ENCODE measurements around the gene RAD51B. TPM values are rescaled to one million over a fixed set of nuclear protein-coding genes. Genes with fewer than 3 reads are reported as not detected.

RAD51B gene
- total RNA-seq, 1 experiment from 2014 or later = 16.7 TPM

DNA sequence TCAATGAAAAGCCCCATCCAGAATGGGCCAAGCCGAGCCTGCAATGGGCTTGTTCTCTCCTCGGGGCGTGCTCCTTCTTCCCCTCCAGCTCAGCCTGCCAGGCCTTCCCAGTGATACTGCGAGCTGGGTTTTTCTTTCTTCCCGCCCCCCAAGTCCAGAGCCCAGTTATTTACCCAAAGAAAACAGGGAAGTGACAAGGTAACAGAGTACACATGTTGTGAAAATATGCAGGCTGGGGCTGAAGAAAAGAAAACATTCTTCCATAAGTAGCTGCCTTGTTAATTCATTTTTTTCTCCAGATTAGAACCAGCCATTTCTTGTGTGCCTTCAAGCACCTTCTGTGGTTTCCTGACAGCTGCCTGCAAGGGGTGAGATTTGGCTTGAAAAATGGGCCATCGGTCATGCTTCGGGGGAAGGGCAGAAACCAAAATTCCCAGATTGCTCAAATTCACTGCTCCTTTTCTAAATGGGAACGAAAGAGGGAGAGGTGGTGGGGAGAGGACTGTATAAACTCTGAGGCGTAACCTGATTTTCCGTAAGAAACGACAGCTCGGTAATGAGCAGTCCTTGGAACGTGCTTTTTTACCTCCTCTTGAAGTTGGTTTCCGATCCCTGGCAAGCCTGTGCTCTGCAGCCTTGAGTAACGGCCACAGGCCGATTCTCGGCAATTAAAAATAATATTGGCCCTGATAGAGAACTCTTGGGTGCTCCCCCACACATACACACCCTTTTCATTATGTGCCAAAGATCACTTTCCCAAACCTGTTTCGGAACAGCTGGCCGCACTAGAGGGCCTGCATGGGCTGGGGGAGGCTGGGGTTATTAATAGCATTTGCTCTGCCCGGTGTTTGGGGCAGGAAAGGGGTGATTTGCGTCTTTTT is 743.9 kb downstream of the RAD51B start:
- no peak overlapping the region for H3K14ac ChIP-seq (ENCODE audit: insufficient read depth, low read length)
- H3K27ac ChIP-seq (ENCODE audit: insufficient read length, low read depth, low read length) = no peak overlapping the region
- H4K91ac ChIP-seq (ENCODE audit: insufficient read length, low read depth, low read length) = no peak overlapping the region
- H3K23ac ChIP-seq (ENCODE audit: insufficient read length, low read depth, low read length) = no peak overlapping the region
- H2BK5ac ChIP-seq (ENCODE audit: insufficient read length, low read length) = no peak overlapping the region
- no peak overlapping the region for H2BK15ac ChIP-seq (ENCODE audit: low read depth, low read length)
- no peak overlapping the region for H3K56ac ChIP-seq (ENCODE audit: insufficient read length, low read depth, low read length)
- H4K20me1 ChIP-seq (ENCODE audit: control insufficient read depth, insufficient read depth, insufficient read length) = no peaks in the 10 kb centered on the region
- no peaks in the 10 kb centered on the region for H3K79me2 ChIP-seq (ENCODE audit: insufficient read depth, low read length)
- no peak for DNase-seq
- no peak overlapping the region for H2BK20ac ChIP-seq (ENCODE audit: low read depth, low read length, poor library complexity, severe bottlenecking)
- no peak overlapping the region for H2AK5ac ChIP-seq (ENCODE audit: insufficient read length, low read length)
- H3K79me1 ChIP-seq (ENCODE audit: insufficient read depth, low read depth, low read length, poor library complexity, severe bottlenecking) = no peaks in the 10 kb centered on the region
- no peaks in the 10 kb centered on the region for H3K23me2 ChIP-seq (ENCODE audit: insufficient read length, low read depth, low read length, poor library complexity, severe bottlenecking)
- Mint-ChIP-seq H3K4me3 (no peak overlapping the region), H3K27me3 (ENCODE audit: low read depth) (no peaks in the 10 kb centered on the region; the same call in none of the 2 replicates), H3K27ac (peak overlapping the region in 1 of 3 experiments; percentile 45; a peak in 1 of 7 replicates), H3K9me3 (peaks cover 0 to 1% of the 10 kb centered on the region in 2 experiments; a peak in 2 of 5 replicates), H3K4me1 (peaks cover 28% of the 10 kb centered on the region in 2 experiments), H3K36me3 (ENCODE audit: insufficient read depth in 1 of 3, low read depth in 3 of 3) (peaks cover 0 to 2% (median 0%) of the 10 kb centered on the region in 3 experiments; a peak in 2 of 7 replicates)
- no peak overlapping the region for H2BK120ac ChIP-seq (ENCODE audit: low read depth, low read length, poor library complexity, severe bottlenecking)
- no peak overlapping the region for H3K4ac ChIP-seq (ENCODE audit: low read depth, low read length)
- H3K4me2 ChIP-seq (ENCODE audit: insufficient read depth, insufficient read length, low read length) = no peak overlapping the region
- H4K8ac ChIP-seq (replicated peaks; ENCODE audit: insufficient read length, low read depth, low read length) = no peak overlapping the region
- no peak overlapping the region for H3K9ac ChIP-seq (ENCODE audit: extremely low read depth, insufficient read length, low read length)
- peaks cover 2% of the 10 kb centered on the region; the same call in 1 of the 2 replicates for H3K4me1 ChIP-seq (ENCODE audit: insufficient read depth, low read length)
- TF ChIP-seq, protein P1, sequence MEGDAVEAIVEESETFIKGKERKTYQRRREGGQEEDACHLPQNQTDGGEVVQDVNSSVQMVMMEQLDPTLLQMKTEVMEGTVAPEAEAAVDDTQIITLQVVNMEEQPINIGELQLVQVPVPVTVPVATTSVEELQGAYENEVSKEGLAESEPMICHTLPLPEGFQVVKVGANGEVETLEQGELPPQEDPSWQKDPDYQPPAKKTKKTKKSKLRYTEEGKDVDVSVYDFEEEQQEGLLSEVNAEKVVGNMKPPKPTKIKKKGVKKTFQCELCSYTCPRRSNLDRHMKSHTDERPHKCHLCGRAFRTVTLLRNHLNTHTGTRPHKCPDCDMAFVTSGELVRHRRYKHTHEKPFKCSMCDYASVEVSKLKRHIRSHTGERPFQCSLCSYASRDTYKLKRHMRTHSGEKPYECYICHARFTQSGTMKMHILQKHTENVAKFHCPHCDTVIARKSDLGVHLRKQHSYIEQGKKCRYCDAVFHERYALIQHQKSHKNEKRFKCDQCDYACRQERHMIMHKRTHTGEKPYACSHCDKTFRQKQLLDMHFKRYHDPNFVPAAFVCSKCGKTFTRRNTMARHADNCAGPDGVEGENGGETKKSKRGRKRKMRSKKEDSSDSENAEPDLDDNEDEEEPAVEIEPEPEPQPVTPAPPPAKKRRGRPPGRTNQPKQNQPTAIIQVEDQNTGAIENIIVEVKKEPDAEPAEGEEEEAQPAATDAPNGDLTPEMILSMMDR (conservative IDR thresholded peaks at IDR 0.05) = no peak
- H3K27me3 ChIP-seq (ENCODE audit: insufficient read depth, low read length) = no peaks in the 10 kb centered on the region
- H3K18ac ChIP-seq (ENCODE audit: insufficient read length, low read depth, low read length) = no peak overlapping the region
- H4K5ac ChIP-seq (ENCODE audit: insufficient read length, low read depth, low read length) = no peak overlapping the region
- H3T11ph ChIP-seq (ENCODE audit: low read length) = no peak overlapping the region
- H3K9me3 ChIP-seq (ENCODE audit: control insufficient read depth, low read depth, low read length) = no peaks in the 10 kb centered on the region
- H2AFZ ChIP-seq (ENCODE audit: low read length) = no peak overlapping the region
- H2BK12ac ChIP-seq (ENCODE audit: insufficient read length, low read depth, low read length) = no peak overlapping the region
- WGBS (ENCODE audit: extremely low coverage, insufficient read length, low lambda C conversion rate) = no CpG with 5 or more reads among the region's 21 CpGs
